ENCODE data around the gene OST4.

OST4 gene

GRCh38 chr2:27099334-27099955 is 28.0 kb upstream of the OST4 start:
- Mint-ChIP-seq H3K4me3 (no peak overlapping the region), H3K36me3 (ENCODE audit: insufficient read depth) (no peaks in the 10 kb centered on the region), H3K27me3 (peaks cover 0 to 21% of the 10 kb centered on the region in 2 donors), H3K4me1 (ENCODE audit: low read depth in 2 of 2) (peaks cover 7 to 20% of the 10 kb centered on the region in 2 donors), H3K9me3 (no peaks in the 10 kb centered on the region), H3K27ac (no peak overlapping the region)
- DNase-seq (no peak), ATAC-seq (replicated peaks) (no peak)

GRCh38 chr2:27097341-27097740 is 25.9 kb upstream of the OST4 start:
- no peaks in the 10 kb centered on the region for H3K9me3 Mint-ChIP-seq
- DNase-seq (no peak), ATAC-seq (replicated peaks) (no peak)
- H3K4me3 Mint-ChIP-seq = no peak overlapping the region
- H3K27me3 Mint-ChIP-seq = peaks cover 0 to 8% of the 10 kb centered on the region in 2 donors
- peaks cover 7 to 20% of the 10 kb centered on the region in 2 donors for H3K4me1 Mint-ChIP-seq (ENCODE audit: low read depth in 2 of 2)
- no peaks in the 10 kb centered on the region for H3K36me3 Mint-ChIP-seq (ENCODE audit: insufficient read depth)
- no peak overlapping the region for H3K27ac Mint-ChIP-seq

GRCh38 chr2:27096748-27097297 is 25.4 kb upstream of the OST4 start:
- Mint-ChIP-seq H3K36me3 (ENCODE audit: insufficient read depth) (no peaks in the 10 kb centered on the region), H3K27ac (peak overlapping the region; percentile 27 to 86), H3K9me3 (no peaks in the 10 kb centered on the region), H3K4me1 (ENCODE audit: low read depth in 2 of 2) (peaks cover 7 to 20% of the 10 kb centered on the region in 2 donors), H3K27me3 (peaks cover 0 to 3% of the 10 kb centered on the region in 2 donors), H3K4me3 (no peak overlapping the region)
- no peak for DNase-seq
- no peak for ATAC-seq (replicated peaks)

- H3K27me3 Mint-ChIP-seq = no peaks in the 10 kb centered on the region
- peaks cover 7 to 20% of the 10 kb centered on the region in 2 donors for H3K4me1 Mint-ChIP-seq (ENCODE audit: low read depth in 2 of 2)
- peak overlapping the region in 1 of 2 donors; percentile 86 for H3K27ac Mint-ChIP-seq
- DNase-seq = no peak
- H3K9me3 Mint-ChIP-seq = no peaks in the 10 kb centered on the region
- no peaks in the 10 kb centered on the region for H3K36me3 Mint-ChIP-seq (ENCODE audit: insufficient read depth)
- peak overlapping the region; percentile 40 to 46 for H3K4me3 Mint-ChIP-seq
- ATAC-seq (replicated peaks) = peak; percentile 83
Measured at GRCh38 chr2:27095745-27096651, 24.5 kb upstream of the OST4 start.

- DNase-seq = no peak
- no peak for ATAC-seq (replicated peaks)
- H3K36me3 Mint-ChIP-seq (ENCODE audit: insufficient read depth) = no peaks in the 10 kb centered on the region
- H3K9me3 Mint-ChIP-seq = no peaks in the 10 kb centered on the region
- H3K4me3 Mint-ChIP-seq = no peak overlapping the region
- H3K27me3 Mint-ChIP-seq = no peaks in the 10 kb centered on the region
- no peak overlapping the region for H3K27ac Mint-ChIP-seq
- H3K4me1 Mint-ChIP-seq (ENCODE audit: low read depth in 2 of 2) = peaks cover 7 to 20% of the 10 kb centered on the region in 2 donors
Measured at GRCh38 chr2:27095427-27095744, 23.9 kb upstream of the OST4 start.

GRCh38 chr2:27094353-27094984 is 23.0 kb upstream of the OST4 start:
- ATAC-seq (replicated peaks) (no peak), DNase-seq (no peak)
- no peaks in the 10 kb centered on the region for H3K36me3 Mint-ChIP-seq (ENCODE audit: insufficient read depth)
- no peak overlapping the region for H3K27ac Mint-ChIP-seq
- no peaks in the 10 kb centered on the region for H3K9me3 Mint-ChIP-seq
- H3K27me3 Mint-ChIP-seq = no peaks in the 10 kb centered on the region
- no peak overlapping the region for H3K4me3 Mint-ChIP-seq
- peaks cover 7 to 20% of the 10 kb centered on the region in 2 donors for H3K4me1 Mint-ChIP-seq (ENCODE audit: low read depth in 2 of 2)

- H3K27me3 Mint-ChIP-seq = no peaks in the 10 kb centered on the region
- no peaks in the 10 kb centered on the region for H3K36me3 Mint-ChIP-seq (ENCODE audit: insufficient read depth)
- no peak overlapping the region for H3K4me3 Mint-ChIP-seq
- no peaks in the 10 kb centered on the region for H3K9me3 Mint-ChIP-seq
- ATAC-seq (replicated peaks) (no peak), DNase-seq (no peak)
- H3K4me1 Mint-ChIP-seq (ENCODE audit: low read depth in 2 of 2) = peaks cover 7 to 15% of the 10 kb centered on the region in 2 donors
- H3K27ac Mint-ChIP-seq = no peak overlapping the region
Measured at GRCh38 chr2:27093430-27094352, 22.2 kb upstream of the OST4 start.

- Mint-ChIP-seq H3K4me1 (ENCODE audit: low read depth in 2 of 2) (peaks cover 7 to 14% of the 10 kb centered on the region in 2 donors), H3K9me3 (no peaks in the 10 kb centered on the region), H3K36me3 (ENCODE audit: insufficient read depth) (no peaks in the 10 kb centered on the region), H3K27me3 (no peaks in the 10 kb centered on the region), H3K27ac (no peak overlapping the region), H3K4me3 (no peak overlapping the region)
- DNase-seq (no peak), ATAC-seq (replicated peaks) (no peak)
Measured at GRCh38 chr2:27092696-27093429, 21.4 kb upstream of the OST4 start.

GRCh38 chr2:27091746-27092695 is 20.6 kb upstream of the OST4 start:
- Mint-ChIP-seq H3K4me1 (ENCODE audit: low read depth in 2 of 2) (peaks cover 7 to 17% of the 10 kb centered on the region in 2 donors), H3K27me3 (no peaks in the 10 kb centered on the region), H3K27ac (no peak overlapping the region), H3K9me3 (no peaks in the 10 kb centered on the region), H3K4me3 (no peak overlapping the region), H3K36me3 (ENCODE audit: insufficient read depth) (no peaks in the 10 kb centered on the region)
- DNase-seq (no peak), ATAC-seq (replicated peaks) (no peak)

GRCh38 chr2:27089111-27089954 is 17.9 kb upstream of the OST4 start:
- no peaks in the 10 kb centered on the region for H3K9me3 Mint-ChIP-seq
- H3K36me3 Mint-ChIP-seq (ENCODE audit: insufficient read depth) = peaks cover 5% of the 10 kb centered on the region
- no peak for DNase-seq
- ATAC-seq (replicated peaks) = no peak
- no peaks in the 10 kb centered on the region for H3K27me3 Mint-ChIP-seq
- no peak overlapping the region for H3K27ac Mint-ChIP-seq
- H3K4me3 Mint-ChIP-seq = no peak overlapping the region
- peaks cover 8 to 15% of the 10 kb centered on the region in 2 donors for H3K4me1 Mint-ChIP-seq (ENCODE audit: low read depth in 2 of 2)

- peaks cover 8 to 15% of the 10 kb centered on the region in 2 donors for H3K4me1 Mint-ChIP-seq (ENCODE audit: low read depth in 2 of 2)
- H3K4me3 Mint-ChIP-seq = no peak overlapping the region
- H3K27me3 Mint-ChIP-seq = no peaks in the 10 kb centered on the region
- H3K9me3 Mint-ChIP-seq = no peaks in the 10 kb centered on the region
- peaks cover 5% of the 10 kb centered on the region for H3K36me3 Mint-ChIP-seq (ENCODE audit: insufficient read depth)
- DNase-seq = no peak
- peak overlapping the region in 1 of 2 donors; percentile 46 for H3K27ac Mint-ChIP-seq
- no peak for ATAC-seq (replicated peaks)
Measured at GRCh38 chr2:27088634-27089033, 17.2 kb upstream of the OST4 start.

All from effector memory CD8-positive, alpha-beta T cell (primary cell).